GM12875 (cell line): Measurements from ENCODE around the gene MUC13.

ENCODE experiments used
- H3K4me3 ChIP-seq: one replicate; pipeline ENCODE4 v1.5.1; 2011; ENCODE audit warnings: low read depth, low read length, control low read depth
- TF ChIP-seq, protein P1 (sequence below): IDR thresholded peaks from 2 replicates; pipeline ENCODE4 v1.5.1; 2011; ENCODE audit warnings: low read depth, mild to moderate bottlenecking, control low read depth, inconsistent platforms, low read length, moderate library complexity, borderline replicate concordance; ENCODE audit not compliant: insufficient read depth

MUC13 gene

DNA sequence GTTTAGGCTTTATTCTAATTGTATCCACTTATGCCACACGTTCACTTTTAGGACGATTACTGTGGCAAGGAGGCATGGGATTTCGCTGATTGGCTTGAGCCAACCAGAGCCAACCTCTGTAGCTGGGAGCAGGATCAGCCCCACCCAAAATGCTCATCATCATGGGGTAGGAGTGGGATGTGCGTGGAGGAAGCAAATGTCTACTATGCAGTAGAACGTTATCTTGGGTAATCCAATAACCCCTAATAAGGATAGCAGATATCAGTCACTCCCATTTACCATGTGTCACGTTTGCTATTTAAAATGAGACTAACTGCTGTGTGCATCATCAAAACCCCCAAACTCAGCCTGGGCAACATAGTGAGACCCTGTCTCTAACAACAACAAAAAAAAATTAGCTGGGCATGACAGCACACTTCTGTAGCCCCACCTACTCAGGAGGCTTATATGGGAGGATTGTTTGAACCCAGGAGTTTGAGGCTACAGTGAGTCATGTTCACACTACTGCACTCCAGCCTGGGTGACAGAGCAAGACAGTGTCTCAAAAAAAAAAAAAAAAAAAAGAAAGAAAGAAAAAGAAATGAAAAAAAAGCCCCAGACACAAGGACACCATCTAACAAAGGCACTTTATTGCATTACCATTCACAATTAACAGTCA lies 29.6 kb downstream of the MUC13 start:
- TF ChIP-seq, protein P1, sequence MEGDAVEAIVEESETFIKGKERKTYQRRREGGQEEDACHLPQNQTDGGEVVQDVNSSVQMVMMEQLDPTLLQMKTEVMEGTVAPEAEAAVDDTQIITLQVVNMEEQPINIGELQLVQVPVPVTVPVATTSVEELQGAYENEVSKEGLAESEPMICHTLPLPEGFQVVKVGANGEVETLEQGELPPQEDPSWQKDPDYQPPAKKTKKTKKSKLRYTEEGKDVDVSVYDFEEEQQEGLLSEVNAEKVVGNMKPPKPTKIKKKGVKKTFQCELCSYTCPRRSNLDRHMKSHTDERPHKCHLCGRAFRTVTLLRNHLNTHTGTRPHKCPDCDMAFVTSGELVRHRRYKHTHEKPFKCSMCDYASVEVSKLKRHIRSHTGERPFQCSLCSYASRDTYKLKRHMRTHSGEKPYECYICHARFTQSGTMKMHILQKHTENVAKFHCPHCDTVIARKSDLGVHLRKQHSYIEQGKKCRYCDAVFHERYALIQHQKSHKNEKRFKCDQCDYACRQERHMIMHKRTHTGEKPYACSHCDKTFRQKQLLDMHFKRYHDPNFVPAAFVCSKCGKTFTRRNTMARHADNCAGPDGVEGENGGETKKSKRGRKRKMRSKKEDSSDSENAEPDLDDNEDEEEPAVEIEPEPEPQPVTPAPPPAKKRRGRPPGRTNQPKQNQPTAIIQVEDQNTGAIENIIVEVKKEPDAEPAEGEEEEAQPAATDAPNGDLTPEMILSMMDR = no peak
- no peak overlapping the region for H3K4me3 ChIP-seq

DNA sequence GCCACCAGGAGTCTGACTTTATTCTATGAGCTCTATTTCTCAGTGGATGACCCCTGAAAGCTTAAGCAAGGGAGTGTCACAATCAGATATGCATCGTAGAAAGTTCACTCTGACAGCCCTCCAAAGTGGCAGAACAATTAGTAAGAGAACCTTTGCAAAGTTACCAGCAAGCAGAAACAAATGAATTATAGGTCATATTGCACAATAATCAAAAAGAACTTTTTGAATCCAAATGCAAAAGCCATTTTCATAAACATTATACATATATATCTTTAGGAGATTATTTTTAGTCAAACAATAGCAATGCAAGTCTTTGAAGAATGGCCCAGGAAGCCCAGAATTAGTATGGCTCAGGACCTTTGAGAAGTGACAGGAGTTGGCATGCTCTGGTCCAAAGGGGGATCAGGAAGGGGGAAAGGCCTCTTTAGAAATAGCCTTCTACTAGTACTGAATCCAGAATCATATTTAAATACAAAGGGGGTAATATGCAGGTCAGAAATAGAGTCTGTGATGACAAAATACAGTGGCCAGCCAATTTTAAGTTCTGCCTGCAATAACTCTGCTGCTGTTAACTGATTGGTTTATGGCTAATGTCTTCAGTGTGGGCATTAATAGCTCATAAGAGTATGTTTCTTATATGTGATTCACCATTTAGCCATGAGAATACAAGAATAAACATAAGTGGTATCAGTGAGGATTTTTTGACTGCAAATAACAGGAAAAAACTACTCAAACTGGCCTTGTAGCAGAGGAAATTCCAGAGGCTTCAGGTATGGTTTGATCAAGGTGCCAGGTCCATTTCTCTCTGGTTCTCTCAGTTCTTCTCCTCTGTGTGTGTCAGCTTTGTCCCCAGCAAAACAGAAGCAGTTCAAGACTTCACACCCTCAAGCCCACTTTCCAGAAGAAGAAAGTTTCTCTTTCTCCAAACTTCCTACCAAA lies 30.4 kb downstream of the MUC13 start:
- TF ChIP-seq, protein P1 = no peak
- H3K4me3 ChIP-seq = no peak overlapping the region

DNA sequence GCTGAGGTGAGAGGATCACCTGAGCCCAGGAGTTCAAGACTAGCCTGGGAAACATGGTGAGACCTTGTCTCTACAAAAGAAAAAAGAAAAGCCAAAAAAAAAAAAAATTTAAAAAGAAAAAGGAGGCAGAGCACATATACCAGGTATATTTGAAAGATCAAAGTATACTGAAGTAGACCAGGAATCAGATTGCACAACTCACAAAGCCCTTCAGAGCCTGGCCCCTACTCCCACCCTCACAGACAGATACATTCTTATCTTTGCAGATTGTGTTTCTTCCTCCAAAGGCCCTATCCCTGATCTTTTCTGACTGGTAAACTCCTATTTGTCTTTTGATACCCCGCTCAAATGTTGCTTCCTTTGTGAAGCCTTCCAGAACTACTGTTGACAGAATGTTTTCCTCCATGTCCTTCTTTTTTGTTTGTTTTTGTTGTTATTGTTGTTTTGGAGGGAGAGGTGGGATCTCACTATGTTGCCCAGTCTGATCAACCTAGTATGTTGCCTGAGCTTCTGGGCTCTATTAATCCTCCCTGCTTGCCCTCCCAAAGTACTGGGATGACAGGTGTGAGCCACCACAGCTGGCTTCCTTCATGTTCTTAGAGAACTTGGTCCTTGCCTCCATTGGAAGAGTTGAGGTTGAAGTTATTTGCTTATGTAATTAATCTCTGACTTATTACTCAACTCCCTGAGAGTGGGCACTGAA lies 37.6 kb downstream of the MUC13 start:
- no peak overlapping the region for H3K4me3 ChIP-seq

DNA sequence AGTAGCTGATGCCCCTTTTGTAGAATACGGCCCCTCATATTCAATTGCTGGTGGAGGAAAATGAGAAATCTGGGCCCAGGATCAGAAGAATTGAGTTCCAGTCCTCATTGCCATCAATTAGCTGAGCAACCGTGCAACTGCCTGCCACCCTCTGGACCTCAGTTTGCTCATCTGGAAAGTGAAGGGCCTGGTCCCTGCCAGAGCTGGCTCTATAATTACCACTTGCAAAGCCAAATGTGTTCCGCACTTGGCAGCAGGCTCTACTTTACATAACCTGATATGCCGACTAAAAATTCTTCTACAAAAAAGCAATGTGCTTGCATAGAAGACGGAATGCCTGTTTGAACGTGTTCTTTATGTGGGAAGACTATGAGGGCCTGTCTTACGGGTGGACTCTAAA lies 38.8 kb downstream of the MUC13 start:
- H3K4me3 ChIP-seq = no peak overlapping the region
- TF ChIP-seq, protein P1 = no peak

More for the DNA sequence above, 37.6 kb downstream of the MUC13 start:
- TF ChIP-seq, protein P1 = no peak

DNA sequence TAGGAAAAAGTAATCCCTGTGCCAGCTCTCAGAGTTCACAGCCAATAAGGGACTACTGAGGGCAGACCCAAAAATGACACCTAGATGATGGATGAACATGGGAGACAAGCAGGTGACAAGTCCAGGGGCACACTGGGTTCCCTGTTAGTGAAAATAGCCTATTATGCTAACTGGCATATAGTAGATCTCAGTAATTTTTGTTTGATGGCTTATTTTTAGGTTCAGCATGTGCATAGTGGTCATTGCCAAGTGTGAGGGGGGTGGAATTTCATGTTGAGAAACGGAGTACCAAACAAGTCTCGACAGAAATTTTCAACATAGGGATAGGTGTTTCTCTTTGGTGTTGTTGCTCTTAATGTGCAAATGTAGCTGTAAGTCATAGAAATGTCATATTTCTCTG lies 41.0 kb downstream of the MUC13 start:
- no peak overlapping the region for H3K4me3 ChIP-seq
- TF ChIP-seq, protein P1 = no peak

DNA sequence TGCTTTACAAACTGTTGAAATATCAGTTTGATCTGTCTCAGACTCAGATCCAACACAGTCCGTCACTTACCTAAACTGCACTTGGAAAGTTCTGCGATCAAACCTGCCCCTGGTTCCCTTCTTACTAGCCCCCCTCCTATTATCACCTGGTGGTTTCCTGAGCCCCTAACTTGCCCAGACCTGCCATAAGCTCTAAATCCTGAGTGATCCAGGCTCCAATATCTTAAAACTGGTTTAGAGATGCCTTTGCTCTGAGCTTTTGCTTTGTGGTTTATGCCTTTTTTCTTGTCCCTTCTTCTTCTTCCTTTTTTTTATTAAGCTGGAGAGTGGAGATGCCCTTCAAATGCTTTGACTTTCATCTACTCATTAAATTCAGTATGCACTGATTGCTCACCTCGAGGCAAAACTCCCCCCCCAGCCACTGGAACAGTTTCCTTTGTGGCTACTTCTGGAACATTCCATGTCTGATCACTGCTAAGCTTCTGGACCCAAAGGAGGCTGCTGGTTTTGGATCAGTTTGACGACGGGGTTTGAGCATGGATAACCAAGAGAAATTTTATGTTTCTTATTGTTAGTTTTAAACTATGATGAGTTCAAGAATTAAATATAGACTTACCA lies 43.9 kb downstream of the MUC13 start:
- no peak overlapping the region for H3K4me3 ChIP-seq

More for the DNA sequence above, 43.9 kb downstream of the MUC13 start:
- TF ChIP-seq, protein P1 = no peak
